MCF 10A (cell line): Measurements from ENCODE around the gene CCDC158. TPM values are rescaled to one million over a fixed set of nuclear protein-coding genes. Genes with fewer than 3 reads are reported as not detected.
"Not testable (repeated sequence)": the region's sequence is repeated elsewhere in the genome, so short reads cannot be mapped to it uniquely, and the experiment has no call there.

Experiments used
- BruUV-seq: library from RNA; stranded (reverse); fragments of 400-500 nt; replicated peaks from 2 replicates; lab custom pipeline; 2021; lab: Mats Ljungman, UMichigan
- CTCF ChIA-PET: fragments of 300-600 bp; sonication (Branson Sonifier 250); formaldehyde crosslinking; extraction: SDS; loops from one replicate; lab custom pipeline; 2021; ENCODE audit warnings: antibody characterized with exemption, inconsistent platforms; lab: Yijun Ruan, JAX
- POLR2A ChIA-PET: fragments of 300-600, 350-650 bp; sonication (Branson Sonifier 250); formaldehyde crosslinking; extraction: SDS; loops from one replicate; lab custom pipeline; 2020; ENCODE audit warnings: antibody characterized with exemption, inconsistent platforms; lab: Yijun Ruan, JAX
- DNase-seq: peaks from one replicate; pipeline ENCODE4 v3.0.0-alpha.2; 2018; ENCODE audit not compliant: unreplicated experiment
- H3K27ac Mint-ChIP-seq: one replicate; pipeline ENCODE4 v1.8.0; 2022; ENCODE audit warnings: mild to moderate bottlenecking, low read depth, mixed read lengths; ENCODE audit not compliant: unreplicated experiment
- H3K27me3 Mint-ChIP-seq: one replicate; pipeline ENCODE4 v1.8.0; 2022; ENCODE audit warnings: mixed read lengths; ENCODE audit not compliant: insufficient read depth, unreplicated experiment
- H3K36me3 Mint-ChIP-seq: one replicate; pipeline ENCODE4 v1.8.0; 2022; ENCODE audit warnings: mild to moderate bottlenecking, moderate library complexity, mixed read lengths; ENCODE audit not compliant: insufficient read depth, unreplicated experiment
- H3K4me1 Mint-ChIP-seq: one replicate; pipeline ENCODE4 v1.8.0; 2022; ENCODE audit warnings: mixed read lengths; ENCODE audit not compliant: insufficient read depth, unreplicated experiment
- H3K4me3 Mint-ChIP-seq: one replicate; pipeline ENCODE4 v1.8.0; 2022; ENCODE audit warnings: mild to moderate bottlenecking, moderate library complexity, mixed read lengths; ENCODE audit not compliant: unreplicated experiment
- H3K9me3 Mint-ChIP-seq: one replicate; pipeline ENCODE4 v1.8.0; 2022; ENCODE audit warnings: mixed read lengths; ENCODE audit not compliant: unreplicated experiment
- intact Hi-C: fragments of 100-400 bp; cut with micrococcal nuclease; formaldehyde crosslinking; loops from 2 replicates; pipeline ENCODE4 v1.14.1; 2022
- total RNA-seq: library from RNA; stranded (reverse); gene quantifications from 2 replicates; pipeline ENCODE4 v1.2.3, GENCODE V29; 2022
- TF ChIP-seq, protein P1 (sequence below): fragments of 200-600 bp; IDR thresholded peaks from one replicate; pipeline ENCODE4 v1.8.0; 2022; ENCODE audit warnings: antibody characterized with exemption, mild to moderate bottlenecking; ENCODE audit not compliant: unreplicated experiment

CCDC158 gene
- total RNA-seq, 1 experiment from 2014 or later: not detected

DNA sequence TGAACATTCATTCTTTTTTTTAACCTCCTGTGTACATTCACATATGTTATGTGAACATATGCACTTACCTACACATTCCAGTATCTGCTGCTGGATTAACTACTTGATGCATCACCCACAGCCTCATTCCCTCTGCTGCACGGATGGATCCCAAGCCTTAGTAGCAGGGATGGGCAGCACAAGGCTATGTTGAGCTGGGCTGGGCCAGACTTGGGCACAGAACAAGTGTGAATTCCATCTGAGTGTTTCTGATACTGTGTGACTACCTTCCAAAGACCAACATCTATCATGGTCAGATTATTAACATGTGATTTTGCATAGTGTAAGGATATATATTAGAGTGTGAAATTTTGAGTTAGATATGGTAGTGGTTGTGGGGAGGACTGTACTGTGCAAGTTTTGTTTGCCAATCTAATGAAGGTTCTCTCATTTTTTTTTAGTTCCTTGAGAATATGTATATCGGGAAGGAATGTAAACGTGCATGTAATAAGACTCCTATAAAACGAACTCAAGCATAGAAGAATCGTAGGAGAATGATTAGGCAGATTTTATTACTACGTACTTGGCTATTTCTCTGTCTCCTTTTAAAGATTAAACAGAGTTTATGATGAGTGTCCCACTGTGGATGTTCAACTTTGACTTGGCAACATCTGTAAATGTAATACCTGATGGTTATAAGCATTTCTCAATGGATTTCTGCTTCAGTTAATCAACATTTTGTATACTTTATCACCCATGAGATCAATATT lies 137.8 kb downstream of the CCDC158 start:
- Mint-ChIP-seq H3K36me3 (no peaks in the 10 kb centered on the region), H3K9me3 (peaks cover 6% of the 10 kb centered on the region), H3K27me3 (no peaks in the 10 kb centered on the region), H3K4me1 (peaks cover 5% of the 10 kb centered on the region), H3K27ac (no peak overlapping the region), H3K4me3 (no peak overlapping the region)
- ChIA-PET CTCF (no interaction called here), POLR2A (no interaction called here)
- no TSS peak for BruUV-seq
- TF ChIP-seq, protein P1, sequence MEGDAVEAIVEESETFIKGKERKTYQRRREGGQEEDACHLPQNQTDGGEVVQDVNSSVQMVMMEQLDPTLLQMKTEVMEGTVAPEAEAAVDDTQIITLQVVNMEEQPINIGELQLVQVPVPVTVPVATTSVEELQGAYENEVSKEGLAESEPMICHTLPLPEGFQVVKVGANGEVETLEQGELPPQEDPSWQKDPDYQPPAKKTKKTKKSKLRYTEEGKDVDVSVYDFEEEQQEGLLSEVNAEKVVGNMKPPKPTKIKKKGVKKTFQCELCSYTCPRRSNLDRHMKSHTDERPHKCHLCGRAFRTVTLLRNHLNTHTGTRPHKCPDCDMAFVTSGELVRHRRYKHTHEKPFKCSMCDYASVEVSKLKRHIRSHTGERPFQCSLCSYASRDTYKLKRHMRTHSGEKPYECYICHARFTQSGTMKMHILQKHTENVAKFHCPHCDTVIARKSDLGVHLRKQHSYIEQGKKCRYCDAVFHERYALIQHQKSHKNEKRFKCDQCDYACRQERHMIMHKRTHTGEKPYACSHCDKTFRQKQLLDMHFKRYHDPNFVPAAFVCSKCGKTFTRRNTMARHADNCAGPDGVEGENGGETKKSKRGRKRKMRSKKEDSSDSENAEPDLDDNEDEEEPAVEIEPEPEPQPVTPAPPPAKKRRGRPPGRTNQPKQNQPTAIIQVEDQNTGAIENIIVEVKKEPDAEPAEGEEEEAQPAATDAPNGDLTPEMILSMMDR: no peak
- no peak for DNase-seq
- intact Hi-C loops: no loop called here

DNA sequence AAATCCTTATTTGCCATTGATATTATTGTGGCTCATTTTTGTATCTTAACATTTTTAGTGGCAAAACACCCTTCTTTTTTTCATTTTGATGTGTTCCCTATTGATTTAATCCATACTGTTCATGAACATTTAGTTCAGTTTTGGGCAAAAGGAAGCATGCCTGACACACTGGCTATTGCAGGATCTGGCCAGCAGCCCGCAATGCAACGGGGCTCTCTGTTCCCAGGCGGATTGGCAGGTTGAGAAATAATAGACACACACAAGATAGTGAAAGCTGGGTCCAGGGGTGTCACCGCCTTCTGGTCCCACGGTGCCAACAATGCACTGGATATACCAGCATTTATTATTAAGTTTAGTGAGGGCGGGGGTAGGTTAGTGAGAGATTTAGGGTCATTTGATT lies 139.3 kb downstream of the CCDC158 start:
- H3K27me3 Mint-ChIP-seq, BruUV-seq, H3K27ac Mint-ChIP-seq, H3K9me3 Mint-ChIP-seq, CTCF ChIA-PET, DNase-seq, POLR2A ChIA-PET, intact Hi-C loops, H3K36me3 Mint-ChIP-seq, H3K4me1 Mint-ChIP-seq, H3K4me3 Mint-ChIP-seq: not testable (repeated sequence)

DNA sequence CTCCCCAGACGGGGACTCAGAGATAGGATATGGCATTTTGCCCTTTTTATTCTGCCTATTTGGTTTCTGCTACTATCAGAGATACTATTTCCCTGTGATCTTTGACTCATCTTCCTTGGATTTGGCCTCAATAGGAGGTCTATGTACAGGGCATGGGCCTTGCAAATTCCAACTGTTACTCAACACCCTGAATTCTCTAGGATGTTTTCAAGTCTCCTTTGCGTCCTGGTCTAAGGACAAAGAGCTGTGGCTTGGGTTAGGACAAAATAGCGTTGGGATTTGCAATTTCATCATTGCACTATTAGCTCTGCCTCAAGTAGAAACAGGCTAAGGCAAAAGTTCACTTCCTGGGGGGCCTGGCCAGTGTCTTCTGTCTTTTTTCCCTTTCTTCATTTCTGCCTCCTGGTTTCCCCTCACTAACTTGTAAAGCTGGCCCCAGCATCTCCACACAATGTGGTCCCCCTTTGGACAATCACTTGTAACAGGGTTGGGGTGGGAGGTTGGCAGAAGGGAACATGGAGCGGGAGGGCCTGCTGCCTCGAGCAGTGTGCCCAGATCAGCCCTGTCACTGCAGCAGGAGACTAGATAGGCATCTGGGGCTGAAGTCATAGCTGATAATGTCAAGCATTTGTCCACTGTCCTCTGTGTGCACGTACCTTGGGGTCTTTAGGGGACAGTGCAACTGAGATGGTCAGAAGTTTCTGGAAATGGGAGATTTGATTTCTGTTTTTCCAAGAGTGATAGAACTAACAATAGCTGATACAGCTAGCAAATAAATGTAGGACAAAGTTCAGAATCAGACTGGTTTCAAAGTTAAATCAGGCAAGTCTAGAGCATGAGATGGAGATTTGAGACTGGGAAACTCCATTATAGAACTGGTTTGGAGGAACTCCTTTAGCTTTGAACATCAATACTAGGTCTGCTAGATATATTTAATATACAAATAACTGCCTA lies 140.2 kb downstream of the CCDC158 start:
- H3K4me3 Mint-ChIP-seq: no peak overlapping the region
- ChIA-PET CTCF (interaction anchor here (0.8 kb wide), 1 partner anchor 364 kb away, joined by 3 read pairs; no protein-coding TSS in a partner anchor), POLR2A (no interaction called here)
- H3K27me3 Mint-ChIP-seq: no peaks in the 10 kb centered on the region
- H3K9me3 Mint-ChIP-seq: no peaks in the 10 kb centered on the region
- intact Hi-C loops: no loop called here
- no peaks in the 10 kb centered on the region for H3K36me3 Mint-ChIP-seq
- TF ChIP-seq, protein P1: no peak
- peaks cover 5% of the 10 kb centered on the region for H3K4me1 Mint-ChIP-seq
- DNase-seq: no peak
- no peak overlapping the region for H3K27ac Mint-ChIP-seq
- BruUV-seq: no TSS peak

DNA sequence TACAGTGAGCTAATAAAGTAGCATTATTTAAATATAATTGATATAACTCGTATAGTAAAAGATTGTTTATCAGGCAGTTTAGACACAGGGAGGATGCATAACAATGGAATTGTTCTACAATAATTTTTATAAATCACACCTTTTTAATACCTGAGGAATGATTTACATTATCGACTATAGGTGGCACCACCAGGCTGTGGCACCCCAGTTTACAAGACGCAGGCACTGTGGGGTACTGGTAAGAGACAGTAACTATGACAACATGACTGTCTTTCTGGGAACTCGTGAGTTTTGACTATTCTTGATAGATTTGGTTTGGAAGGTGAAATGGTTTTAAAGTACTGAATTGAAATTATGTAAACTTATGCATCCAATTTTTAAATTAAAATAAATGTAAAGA lies 141.5 kb downstream of the CCDC158 start:
- Mint-ChIP-seq H3K4me1 (peaks cover 5% of the 10 kb centered on the region), H3K9me3 (no peaks in the 10 kb centered on the region), H3K4me3 (no peak overlapping the region), H3K36me3 (no peaks in the 10 kb centered on the region), H3K27me3 (no peaks in the 10 kb centered on the region), H3K27ac (no peak overlapping the region)
- POLR2A ChIA-PET: interaction anchor here (0.6 to 1.9 kb wide), 5 partner anchors 9 to 27 kb away, joined by 3 to 12 read pairs (median 5); partner anchors contain the start of gene STBD1
- peak; percentile 10 for DNase-seq
- no TSS peak for BruUV-seq
- intact Hi-C loops: no loop called here
- CTCF ChIA-PET: interaction anchor here (1.1 to 1.8 kb wide), 2 partner anchors 9 to 100 kb away, joined by 3 to 8 read pairs; no protein-coding TSS in a partner anchor
- TF ChIP-seq, protein P1: no peak
